ENCODE data around the gene KIAA0319L.

- no peak for TF ChIP-seq CTCF (conservative IDR thresholded peaks at IDR 0.05)
- no peak for TF ChIP-seq ZFX (IDR thresholded peaks at IDR 0.05)
Measured at GRCh38 chr1:35565742-35566133, 8.5 kb upstream of the KIAA0319L start.
